C1 segment of cervical spinal cord (tissue), 14 donors: ENCODE data around the gene EBPL.
"Not testable (repeated sequence)": the region's sequence is repeated elsewhere in the genome, so short reads cannot be mapped to it uniquely, and the experiment has no call there.

Source experiments
- DNase-seq, 14 donors: peaks; one replicate each; lab custom pipeline; 2025; lab: John Stamatoyannopoulos, UW

Gene EBPL

GRCh38 chr13:49635599-49636433 lies 55.5 kb downstream of the EBPL start:
- no peak for DNase-seq

DNA sequence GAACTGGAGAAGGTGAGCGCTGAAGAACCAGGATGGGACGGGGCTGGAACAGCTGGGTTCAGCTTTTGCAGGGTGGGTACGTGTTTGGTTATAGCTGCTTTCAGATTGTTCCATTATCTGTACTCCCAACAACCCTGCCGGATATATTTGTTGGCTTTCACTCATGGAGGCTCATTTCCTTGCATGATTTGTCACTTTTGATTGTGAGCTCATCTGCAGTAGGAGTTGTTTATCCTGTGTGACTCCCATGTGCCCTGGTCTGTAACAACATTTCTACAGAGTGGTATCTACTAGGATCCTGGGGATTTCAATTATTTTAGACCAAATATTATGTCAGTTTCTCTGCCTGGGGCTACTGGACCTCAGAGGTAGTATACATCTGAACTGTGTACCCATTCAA lies 57.6 kb downstream of the EBPL start:
- no peak for DNase-seq

- no peak for DNase-seq
Observed at GRCh38 chr13:49632156-49632555, 59.1 kb downstream of the EBPL start.

DNA sequence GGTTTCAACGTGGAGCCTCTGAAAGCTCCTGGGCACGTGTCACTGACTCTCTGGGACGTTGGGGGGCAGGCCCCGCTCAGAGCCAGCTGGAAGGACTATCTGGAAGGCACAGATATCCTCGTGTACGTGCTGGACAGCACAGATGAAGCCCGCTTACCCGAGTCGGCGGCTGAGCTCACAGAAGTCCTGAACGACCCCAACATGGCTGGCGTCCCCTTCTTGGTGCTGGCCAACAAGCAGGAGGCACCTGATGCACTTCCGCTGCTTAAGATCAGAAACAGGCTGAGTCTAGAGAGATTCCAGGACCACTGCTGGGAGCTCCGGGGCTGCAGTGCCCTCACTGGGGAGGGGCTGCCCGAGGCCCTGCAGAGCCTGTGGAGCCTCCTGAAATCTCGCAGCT lies 60.7 kb downstream of the EBPL start:
- DNase-seq, result no peak

DNA sequence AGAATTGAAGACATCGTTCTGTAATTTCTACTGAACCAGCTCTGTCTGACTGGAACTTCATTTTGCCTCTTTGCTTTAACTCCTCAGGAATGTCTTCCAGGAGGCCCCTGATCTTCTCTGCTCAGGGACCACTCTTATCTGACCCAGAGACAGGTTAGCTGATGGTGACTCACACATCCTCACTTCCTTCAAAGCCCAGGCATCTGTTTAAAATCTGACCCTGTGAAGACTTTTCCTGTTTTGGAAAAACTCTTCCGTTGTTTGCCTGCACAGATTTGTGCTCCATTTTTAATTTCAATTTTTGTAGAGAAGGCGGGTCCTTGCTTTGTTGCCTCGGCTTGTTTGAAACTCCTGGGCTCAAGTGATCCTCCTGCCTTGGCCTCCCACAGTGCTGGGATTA lies 61.3 kb downstream of the EBPL start:
- no peak for DNase-seq

GRCh38 chr13:49629196-49629938 lies 61.9 kb downstream of the EBPL start:
- DNase-seq, result no peak

DNA sequence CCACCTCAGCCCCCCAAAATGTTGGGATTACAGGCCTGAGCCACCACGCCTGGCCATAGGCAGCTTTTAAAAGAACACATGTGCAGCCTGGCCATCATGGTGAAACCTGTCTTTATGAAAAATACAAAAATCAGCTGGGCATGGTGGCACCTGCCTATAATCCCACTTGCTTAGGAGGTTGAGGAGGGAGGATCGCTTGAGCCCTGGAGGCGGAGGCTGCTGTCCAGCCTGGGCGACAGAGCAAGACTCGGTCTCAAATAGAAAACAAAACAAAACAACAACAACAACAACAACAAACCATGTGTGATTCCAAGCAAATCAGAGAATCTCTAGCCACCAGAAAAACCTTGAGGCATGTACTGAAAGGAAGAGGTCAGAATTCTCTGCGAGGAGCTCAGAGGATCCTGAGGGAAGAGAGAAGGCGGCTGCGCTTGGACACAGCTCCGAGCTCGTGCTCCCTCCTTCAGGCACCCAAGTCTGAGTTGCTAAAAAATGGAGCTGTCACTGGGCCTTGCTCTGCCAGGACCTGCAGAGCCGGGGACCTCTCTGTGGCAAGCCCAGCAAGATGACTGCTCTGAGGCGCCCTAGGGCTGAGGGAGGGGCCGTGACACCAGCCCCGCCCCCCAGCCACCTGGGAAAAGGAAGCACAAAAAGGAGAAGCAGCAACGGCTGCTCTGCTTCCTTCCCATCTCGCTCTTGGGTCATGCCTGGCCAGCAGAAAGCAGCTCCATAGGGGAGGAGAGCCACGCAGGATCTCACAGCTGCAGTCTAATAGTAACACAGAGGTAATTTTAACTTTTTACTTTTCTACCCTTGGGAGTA lies 63.2 kb downstream of the EBPL start, which contains the start of gene ARL11:
Gene ARL11 (plus strand): TSS at position 677 of the 822 bp plus-strand sequence. CDS start 1,941 bp downstream, outside the sequence.
- DNase-seq, result peak in 5 of 14 donors; percentile 25 to 53 (median 37)

DNA sequence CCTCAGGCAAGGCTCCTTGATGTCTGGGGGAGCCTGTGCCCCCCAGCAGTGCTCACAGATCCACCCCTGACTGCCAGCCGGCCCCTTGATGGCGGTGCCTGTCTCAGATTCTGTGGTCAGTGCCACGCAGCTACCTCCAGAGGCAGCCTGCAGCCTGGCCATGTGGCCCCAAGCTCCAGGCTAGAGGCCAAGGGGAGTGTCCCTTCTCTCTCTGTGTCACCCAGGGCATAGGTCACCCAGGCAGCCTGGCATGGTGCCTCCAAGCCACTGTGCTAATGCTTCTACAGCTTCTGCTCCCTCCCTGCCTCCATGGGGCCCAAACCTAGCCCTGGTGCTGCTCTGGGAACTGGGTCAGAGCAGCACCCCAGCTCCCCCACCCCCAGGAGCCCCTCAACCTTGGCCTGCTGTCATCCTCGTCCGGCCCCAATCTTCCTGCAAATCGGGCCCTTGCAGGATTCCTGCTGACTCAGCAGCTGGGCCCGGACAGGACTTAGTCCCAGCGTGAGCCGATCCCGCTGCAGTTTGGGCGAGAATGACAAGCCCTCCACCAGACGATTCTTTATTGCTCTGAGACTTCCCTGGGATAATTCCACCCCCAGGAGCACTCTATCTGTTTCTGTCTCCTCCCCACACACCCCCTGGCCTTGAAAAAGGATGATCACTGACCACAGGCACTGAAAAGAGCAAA lies 65.8 kb downstream of the EBPL start:
- peak in 1 of 14 donors; percentile 16 for DNase-seq

- no peak for DNase-seq
Observed at GRCh38 chr13:49624229-49624628, 67.1 kb downstream of the EBPL start.

- no peak for DNase-seq
Observed at GRCh38 chr13:49622174-49622946, 68.9 kb downstream of the EBPL start.

- no peak for DNase-seq
Observed at GRCh38 chr13:49620170-49620621, 71.1 kb downstream of the EBPL start.

DNA sequence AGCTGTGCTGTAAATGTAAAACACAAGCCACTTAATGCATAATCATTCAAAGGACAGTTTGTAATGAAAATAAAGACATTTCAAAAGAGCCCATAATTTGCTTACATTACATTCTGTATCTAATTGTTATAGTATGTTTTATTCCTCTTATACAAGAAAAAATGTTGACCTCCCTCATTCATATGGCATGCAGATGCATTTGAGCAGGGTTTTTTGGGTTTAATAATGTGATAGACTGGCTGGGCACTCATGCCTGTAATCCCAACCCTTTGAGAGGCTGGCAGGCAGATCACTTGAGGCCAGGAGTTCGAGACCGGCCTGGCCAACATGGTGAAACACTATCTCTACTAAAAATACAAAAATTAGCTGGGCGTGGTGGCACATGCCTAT lies 74.6 kb downstream of the EBPL start:
- no peak for DNase-seq

- DNase-seq, result no peak
Observed at GRCh38 chr13:49615836-49616675, 75.2 kb downstream of the EBPL start.

DNA sequence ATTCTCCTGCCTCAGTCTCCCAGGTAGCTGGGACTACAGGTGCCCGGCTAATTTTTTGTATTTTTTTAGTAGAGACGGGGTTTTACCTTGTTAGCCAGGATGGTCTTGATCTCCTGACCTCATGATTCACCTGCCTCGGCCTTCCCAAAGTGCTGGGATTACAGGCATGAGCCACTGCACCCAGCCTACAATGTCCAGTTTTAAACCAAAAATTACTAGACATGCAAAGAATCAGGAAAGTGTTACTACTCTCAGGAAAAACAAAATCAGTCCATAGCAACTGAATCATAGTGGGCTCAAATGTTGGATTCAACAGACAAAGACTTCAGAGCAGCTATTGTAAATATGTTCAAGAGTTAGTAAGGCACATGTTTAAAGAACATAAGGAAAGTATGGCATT lies 79.2 kb downstream of the EBPL start:
- DNase-seq, result not testable (repeated sequence)
